GM18873 (cell line): ENCODE results near the gene ACP5.
"Not testable (repeated sequence)": the region's sequence is repeated elsewhere in the genome, so short reads cannot be mapped to it uniquely, and the experiment has no call there.

Experiments
- ATAC-seq: cut with Tn5 transposase; IDR thresholded peaks from one replicate; pipeline ENCODE4 v1.9.1; 2021; ENCODE audit warnings: mild to moderate bottlenecking, moderate library complexity, moderate number of reproducible peaks; ENCODE audit not compliant: unreplicated experiment, low FRiP score

Gene ACP5

DNA sequence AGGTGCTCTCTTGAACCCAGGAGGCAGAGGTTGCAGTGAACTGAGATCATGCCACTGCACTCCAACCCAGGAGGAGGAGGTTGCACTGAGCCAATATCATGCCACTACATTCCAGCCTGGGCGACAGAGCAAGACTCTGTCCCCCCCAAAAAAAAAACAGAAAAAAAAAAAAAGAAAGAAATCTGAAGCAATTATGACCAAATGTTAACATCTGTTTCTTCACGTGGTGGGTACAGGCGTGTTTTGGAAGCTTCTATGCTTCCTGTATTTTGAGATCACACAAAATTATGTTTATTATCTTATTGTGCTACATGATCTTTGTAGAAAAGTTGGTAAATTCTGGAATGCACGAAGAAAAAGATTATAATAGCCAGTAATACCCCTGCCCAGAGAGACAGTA is 2.7 kb upstream of the ACP5 start:
- no peak for ATAC-seq

DNA sequence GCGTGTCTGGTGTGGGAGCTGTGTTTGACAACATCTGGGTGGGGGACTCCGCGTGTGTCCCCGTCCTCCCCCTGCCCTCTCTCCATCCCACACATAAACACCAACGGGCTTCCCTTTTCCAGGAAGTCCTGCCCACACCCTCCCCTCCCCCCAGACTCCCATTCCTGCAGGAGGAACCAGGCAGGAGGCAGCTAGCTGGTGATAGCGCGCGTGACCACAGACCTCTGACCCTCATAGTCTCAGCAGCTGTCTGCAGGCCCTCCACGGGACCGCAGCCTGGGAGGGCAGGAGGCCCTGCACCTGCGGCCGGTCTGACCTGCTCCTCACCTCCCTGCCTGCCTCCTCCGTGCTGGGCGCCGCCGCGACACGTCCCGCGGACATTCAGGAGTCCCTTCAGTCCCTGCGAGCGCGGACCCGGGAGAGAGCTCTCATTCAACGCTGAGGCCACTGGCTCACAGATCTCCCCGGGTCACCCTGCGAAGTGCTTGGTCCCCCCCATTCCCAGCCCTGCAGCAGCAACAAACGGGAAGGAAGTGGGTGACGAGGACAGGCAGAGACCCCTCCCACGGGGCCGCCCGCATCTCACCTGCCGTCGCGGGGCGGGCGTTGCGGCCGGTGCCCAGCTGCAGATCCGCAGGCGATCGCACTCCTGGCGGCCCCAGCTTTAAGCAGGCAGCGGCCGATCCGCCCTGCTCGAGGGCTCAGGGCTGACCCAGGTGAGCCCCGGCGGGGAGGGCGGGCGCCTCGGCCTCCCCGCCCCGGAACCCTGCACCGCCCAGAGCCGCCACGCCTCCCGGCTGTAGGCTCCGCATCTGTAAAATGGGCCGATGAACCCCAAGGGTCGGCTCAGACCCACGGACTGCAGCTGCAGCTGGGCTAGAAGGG is 1.1 kb upstream of the ACP5 start:
- no peak for ATAC-seq

DNA sequence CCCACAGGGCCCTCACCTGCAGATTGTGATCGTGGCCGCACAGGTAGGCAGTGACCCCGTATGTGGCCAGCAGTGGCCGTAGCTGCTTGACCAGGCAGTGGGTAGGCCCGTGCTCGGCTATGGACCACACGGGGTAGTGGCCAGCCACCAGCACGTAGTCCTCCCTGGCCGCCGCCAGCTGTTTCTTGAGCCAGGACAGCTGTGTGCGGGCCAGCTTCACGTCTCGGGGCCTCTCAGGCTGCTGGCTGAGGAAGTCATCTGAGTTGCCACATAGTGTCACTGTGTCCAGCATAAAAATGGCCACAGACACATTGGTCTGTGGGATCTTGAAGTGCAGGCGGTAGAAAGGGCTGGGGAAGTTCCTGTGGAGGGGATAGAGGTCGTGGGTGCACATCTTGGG is 1.2 kb downstream of the ACP5 start:
- ATAC-seq, result no peak

DNA sequence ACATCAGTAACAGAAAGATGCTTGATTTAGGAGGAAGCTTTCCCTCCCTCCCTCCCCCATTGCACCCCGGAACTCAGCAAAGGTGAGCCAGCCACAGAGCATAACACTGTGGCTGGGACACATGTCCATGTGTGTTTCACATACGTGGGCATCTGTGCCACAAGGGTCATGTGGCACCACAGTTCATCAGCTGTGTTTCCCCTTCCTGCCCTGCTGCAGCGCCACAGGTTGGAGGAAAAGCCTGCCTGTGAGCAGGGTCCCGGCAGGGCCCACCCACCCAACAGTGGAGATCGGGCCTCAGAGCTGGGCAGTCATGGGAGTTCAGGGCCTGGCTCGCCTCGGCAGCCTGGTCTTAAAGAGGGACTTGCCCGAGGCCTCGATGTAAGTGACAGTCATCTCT is 2.8 kb downstream of the ACP5 start:
- no peak for ATAC-seq

DNA sequence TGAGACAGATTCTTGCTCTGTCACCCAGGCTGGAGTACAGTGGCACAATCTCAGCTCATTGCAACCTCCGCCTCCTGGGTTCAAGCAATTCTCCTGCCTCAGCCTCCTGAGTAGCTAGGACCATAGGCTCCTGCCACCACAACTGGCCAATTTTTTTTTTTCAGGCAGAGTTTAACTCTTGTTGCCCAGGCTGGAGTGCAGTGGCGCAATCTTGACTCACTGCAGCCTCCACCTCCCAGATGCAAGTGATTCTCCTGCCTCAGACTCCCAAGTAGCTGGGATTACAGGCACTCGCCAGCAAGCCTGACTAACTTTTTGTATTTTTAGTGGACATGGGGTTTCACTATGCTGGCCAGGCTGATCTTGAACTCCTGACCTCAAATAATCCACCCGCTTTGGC is 3.7 kb downstream of the ACP5 start:
- not testable (repeated sequence) for ATAC-seq

DNA sequence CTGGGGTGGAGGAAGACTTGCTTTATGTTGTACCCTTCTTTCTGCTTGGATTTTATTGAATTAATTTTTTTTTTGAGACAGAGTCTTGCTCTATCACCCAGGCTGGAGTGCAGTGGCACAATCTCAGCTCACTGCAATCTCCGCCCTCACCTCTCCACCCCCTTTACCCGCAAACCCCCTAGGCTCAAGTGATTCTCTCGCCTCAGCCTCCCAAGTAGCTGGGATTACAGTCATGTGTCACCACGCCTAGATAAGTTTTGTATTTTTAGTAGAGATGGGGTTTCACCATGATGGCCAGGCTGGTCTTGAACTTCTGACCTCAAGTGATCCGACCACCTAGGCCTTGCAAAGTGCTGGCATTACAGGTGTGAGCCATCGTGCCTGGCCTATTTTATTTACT is 4.1 kb downstream of the ACP5 start:
- ATAC-seq, result not testable (repeated sequence)

DNA sequence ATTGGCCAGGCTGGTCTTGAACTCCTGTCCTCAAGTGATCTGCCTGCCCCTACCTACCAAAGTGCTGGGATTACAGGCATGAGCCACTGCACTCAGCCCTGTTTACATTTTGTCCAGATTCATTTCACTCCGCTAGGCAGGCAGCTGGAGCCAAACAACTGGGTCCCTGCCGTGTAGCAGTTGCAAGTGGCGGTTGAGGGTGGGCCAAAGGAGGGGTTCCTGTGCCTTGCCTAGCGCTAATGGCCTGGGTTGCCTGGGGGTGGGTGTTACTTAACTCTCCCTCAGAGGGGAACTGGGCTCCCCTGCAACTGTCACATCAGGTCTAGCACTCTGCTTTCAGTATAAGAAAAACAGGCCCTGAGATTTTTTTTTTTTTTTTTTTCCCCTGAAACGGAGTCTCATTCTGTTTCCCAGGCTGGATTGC is 7.4 kb downstream of the ACP5 start:
- ATAC-seq, result no peak

DNA sequence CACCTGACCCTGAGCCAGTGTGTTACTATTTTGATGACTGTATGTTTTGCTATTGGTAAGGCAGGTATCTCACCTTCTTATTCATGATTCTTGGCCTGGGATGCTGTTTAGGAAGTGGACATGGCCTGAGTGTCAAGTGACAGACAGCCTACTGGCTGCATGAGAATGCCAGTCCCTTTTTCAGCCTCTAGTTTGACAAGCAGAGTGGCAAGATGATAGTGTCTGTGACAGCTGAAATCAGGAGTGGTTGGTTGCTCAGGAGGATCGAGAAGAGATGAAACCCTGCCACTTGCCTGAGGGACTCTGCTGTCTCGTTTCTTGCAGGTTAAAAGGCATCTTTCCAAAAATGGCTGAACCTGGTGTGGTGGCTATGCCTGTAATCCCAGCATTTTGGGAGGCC is 11.3 kb downstream of the ACP5 start:
- ATAC-seq, result no peak

DNA sequence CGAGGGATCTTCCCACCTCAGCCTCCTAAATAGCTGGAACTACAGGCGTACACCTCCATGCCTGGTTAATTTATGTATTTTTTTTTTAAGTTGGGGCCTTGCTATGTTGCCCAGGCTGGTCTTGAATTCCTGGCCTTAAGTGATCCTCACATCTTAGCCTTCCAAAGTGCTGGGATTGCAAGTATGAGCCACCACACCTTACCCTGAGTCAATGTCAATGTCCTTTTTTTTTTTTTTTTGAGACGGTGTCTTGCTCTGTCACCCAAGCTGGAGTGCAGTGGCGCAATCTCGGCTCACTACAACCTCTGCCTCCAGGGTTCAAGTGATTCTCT is 11.8 kb downstream of the ACP5 start:
- ATAC-seq, result not testable (repeated sequence)

DNA sequence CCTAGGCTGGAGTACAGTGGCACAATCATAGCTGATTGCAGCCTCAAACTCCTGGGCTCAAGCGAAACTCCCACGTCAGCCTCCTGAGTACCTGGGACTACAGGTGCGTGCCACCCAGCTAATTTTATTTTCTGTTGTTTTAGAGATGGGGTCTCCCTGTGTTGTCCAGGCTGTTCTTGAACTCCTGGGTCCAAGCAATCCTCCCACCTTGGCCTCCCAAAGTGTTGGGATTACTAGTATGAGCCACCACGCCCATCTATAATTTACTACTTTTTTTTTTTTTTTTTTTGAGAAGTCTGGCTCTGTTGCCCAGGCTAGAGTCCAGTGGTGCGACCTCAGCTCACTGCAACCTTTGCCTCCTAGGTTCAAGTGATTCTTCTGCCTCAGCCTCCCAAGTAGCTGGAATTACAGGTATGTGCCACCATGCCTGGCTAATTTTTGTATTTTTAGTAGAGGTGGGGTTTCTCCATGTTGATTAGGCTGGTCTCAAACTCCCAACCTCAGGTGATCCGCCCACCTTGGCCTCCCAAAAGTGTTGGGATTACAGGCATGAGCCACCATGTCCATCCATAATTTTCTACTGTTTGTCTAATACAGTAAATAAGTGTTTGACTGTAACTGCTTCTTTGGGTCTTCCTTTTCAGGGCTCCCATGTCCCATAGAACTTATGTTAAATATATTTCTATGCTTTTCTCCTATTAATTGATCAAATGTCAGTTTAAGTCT is 13.2 kb downstream of the ACP5 start:
- not testable (repeated sequence) for ATAC-seq

DNA sequence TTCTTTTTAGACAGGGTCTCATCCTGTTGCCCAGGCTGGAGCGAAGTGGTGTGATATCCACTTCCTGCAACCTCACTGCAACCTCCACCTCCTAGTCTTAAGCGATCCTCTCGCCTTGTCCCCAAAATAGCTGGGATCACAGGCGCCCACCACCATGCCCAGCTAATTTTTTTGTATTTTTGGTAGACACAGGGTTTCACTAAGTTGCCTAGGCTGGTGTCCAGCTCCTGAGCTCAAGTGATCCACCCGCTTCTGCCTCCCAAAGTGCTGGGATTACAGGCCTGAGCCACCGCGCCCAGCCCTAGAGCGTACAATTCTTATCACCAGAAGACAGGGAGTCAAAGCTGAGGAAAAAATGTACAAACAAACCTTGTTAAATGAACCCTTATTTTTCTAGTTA is 13.9 kb downstream of the ACP5 start:
- ATAC-seq, result no peak

DNA sequence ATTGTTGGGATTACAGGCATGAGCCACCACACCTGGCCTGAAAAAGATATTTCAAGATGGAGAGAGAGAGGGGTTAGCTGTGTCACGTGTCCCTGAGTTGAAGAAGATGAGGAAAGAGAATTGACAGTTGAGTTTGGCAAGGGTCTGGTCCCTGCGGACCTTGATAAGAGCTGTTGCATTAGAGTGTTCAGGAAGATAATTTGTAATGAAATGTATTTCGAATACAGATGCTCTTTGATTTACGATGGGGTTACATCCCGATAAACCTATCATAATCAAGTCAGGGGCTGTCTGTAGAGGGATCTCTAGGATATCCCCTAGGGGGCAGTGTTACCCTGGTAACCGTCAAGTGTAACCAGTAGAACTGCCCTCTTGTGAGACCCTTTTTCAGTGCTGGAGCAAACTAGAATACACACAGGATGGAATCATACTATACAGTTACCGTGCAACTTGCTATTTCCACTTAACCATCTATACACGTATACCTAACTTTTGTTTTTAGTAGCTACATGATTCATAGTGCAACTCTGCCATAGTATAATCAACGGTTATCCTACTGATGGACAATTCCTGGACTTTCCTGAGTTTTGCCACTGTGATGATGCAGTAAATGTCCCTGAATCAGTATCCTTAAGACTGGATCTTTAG is 16.9 kb downstream of the ACP5 start:
- no peak for ATAC-seq

DNA sequence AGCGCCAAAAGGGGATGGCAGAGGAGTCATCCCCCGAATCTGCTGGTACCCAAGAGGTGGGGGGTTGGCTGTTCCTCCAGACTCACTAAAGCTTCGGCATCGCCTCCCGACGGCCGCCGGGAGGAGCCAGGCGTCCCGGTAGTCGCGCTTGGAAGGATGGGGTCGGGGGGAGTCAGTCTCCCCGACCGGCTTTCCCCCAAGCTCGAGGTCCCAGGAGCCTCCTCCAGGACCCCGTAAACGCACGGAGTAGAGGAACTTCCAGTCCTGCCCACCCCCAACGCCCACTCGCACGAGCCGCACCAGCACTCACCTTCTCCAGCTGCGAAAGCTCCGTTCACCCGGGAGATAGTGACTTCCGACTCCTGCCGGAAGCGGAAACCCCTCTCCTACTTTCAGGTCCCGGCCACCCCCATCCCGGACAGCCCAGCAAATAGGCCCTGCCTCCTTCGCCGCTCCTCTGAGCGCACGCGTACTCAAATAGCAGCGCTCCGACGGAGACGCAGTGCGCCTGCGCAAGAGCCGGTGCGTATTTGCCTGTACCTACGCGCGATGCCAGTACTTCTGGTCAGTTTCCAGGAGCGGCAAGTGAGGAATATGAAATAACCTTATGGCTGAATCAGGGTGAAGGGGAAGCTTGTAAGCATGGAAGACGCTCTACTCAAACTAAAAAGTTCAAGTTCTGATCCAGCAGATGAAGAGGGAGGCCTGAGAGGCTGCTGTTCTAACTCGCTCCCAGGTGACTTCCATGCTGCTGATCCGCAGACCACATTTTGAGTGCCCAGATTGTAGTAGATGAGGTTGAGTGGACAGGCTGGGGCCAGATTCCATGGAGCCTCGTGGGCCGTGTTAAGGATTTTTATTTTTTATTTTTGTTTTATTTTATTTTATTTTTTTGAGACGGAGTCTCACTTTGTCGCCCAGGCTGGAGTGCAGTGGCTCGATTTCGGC is 18.3 kb downstream of the ACP5 start, which contains the start of gene ELOF1:
TSS of gene ELOF1 (minus strand) at position 350 of the 948 bp plus-strand sequence. CDS start 4,883 bp downstream, outside the sequence.
- peak; percentile 73 for ATAC-seq

DNA sequence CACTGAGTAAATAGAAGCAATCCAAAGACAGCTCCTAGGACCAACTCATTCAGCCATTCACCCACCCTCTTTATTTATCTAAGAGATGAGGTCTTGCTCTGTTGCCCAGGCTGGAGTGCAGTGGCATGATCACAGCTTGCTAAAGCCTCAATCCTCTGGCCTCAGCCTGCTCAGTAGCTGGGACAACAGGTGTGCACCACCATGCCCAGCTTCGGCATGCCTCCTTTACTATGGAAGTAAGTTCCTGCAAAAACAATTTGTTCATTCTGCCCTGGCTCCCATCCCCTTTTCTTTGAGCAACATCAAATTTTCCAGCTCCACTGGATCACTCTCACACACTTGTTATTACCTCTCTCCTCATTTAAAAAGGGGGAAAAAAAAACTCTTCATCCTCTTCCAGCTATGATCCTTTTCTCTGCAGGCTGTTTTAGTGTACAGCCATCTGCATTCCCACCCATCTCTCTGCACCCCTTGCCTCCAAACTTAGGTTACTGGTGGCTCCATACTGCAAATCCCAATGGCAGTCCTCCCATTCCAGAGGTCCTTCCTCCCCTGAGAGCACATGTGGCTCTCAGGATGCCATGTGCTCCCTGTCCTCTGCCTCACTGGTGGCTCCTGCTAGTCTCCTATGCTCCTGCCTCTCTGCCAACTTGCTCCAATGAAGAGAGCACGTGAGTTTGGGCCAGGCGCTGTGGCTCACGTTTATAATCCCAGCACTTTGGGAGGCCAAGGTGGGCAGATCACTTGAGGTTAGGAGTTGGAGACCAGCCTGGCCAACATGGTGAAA is 20.6 kb downstream of the ACP5 start:
- no peak for ATAC-seq

DNA sequence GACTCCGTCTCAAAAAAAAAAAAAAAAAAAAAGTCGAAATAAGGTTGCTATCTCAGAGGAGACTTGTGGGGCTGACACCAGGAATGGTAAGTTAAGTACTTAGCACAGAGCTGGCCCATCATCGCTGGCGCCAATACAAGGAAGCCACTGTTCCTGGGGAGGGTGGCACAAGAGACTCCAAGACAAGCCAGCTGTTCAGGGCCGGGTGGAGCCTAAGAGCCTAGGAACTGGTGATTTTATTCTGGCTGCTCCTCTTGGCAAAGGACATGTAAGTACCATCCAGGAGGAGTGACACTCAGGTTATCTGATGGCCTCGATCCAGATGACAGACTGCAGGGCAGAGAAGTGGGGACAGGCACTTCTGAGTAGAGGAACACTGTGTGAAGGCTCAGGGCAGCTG is 22.2 kb downstream of the ACP5 start:
- ATAC-seq, result no peak

DNA sequence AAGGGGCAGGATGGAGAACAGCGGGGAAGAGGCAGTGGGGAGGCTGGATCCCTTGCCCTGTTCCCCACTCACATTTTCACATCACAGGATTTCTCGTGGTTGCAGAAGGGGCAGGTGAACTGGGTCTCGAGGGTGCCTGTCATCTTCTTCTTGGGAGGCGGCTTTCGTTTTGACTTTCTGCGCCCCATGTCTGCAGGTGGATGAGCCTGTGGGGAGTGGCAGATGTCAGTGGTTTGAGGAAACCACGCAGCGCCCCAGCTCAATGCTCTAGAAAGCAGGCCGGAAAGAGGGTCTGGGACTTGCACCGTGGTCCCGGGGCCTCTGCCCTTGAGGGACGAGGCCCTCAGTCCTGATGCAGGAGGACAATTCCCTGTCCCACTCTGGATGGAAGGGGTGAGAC is 23.3 kb downstream of the ACP5 start:
- ATAC-seq, result no peak

DNA sequence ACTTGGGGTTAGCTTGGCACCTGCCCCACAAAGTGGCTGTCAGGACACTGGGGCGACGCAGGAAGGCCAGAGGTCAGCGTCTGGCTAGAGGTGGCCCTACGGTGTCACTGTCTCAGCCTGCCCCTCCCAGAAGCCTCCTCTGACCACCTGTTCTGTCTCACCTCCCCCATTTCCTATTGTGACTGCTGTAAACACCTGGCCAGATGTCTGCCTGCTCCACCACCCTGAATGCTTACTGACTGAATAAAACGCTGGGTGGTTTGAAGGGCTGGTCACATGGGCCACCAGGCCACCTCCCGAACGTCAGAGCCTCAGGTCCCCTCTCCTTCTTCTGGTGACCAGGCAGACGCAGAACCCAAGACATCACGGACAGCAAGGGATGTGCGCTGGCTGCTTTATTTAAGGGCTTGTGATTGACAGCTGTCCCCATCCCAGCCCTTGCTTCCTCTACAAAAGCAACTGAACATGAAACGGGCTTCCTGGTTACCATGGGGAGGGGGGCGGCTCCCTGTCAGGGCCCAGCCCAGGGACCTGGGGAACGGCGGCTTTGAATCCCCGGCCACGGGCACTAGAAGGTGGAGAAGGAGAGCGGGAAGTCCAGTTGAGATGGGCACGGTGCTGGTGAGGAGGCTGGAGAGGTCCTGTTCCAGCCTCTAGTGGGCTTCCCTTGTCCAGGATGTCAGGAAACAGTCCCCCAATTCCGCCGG is 24.6 kb downstream of the ACP5 start:
- ATAC-seq, result no peak

DNA sequence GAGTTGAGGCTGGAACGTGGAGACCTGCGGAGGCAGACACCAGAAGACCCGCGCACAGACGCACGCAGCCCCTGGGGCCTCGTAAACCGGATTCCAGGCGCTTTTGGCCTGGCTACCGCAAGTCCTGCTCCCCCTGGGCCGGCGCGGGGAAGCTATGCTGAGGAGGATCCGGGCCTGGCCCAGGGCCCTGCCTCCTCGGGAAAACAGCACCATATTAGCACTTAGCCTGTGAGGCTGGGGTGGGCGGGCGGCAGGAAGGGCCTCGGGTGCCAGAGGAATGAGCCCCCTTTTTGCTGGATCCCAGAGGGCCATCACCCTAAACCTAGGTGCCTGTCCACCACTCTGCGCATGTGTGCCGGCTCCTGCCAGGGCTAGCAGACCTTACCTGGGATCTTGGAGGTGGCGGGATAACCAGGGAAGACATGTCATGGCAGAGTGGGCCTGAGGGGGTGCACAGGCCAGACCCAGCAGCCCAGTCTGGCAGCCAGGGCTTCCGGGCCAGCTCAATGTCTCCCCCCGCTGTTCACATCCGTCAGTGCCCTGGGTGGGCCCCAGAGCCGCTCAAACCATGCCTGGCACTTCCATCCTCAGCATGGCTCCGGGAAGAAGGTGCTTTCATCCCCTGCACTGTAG is 25.7 kb downstream of the ACP5 start:
- ATAC-seq, result no peak
